NCI-H345 (cell line): ENCODE measurements around the gene FOSL1.

Source experiments
- DNase-seq: peaks from one replicate; lab custom pipeline; 2025; lab: John Stamatoyannopoulos, UW

The FOSL1 gene

DNA sequence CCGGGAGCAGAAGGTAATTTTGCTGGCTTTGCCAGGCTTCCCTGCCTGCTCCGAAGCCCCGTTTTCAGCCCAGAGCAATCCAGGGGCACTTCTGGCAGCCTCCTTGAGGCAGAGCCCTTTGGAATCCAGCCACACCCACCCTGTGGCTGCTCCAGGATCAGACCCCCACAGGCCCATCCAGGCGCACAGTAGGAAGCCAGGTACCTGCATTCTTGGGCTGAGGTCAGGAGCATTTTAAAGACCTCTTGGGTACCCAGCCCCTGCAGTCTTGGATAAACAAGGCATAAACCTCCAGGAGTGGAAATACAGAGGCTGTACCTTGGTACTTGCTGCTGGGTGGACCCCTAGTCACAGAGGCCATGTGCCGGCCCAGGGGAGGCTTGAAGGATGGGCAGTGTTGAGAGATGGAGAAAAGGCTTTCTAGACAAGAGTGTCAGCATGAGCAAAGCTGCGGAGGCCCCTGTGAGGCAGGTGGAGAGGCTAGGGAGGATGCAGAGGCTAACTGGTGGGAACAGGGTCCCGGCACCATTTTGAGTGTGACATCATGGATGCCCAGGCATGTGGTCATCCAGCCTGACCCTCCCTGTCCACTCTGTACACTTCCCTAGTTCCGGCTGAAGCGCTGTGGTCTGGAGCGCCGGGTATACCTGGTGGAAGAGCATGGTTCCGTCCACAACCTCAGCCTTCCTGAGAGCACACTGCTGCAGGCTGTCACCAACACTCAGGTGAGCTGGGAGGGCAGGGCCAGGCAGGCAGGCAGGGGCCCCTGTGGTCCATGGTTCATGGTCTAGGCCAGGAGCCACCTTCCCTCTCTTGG is 36.1 kb downstream of the FOSL1 start:
- DNase-seq = no peak

DNA sequence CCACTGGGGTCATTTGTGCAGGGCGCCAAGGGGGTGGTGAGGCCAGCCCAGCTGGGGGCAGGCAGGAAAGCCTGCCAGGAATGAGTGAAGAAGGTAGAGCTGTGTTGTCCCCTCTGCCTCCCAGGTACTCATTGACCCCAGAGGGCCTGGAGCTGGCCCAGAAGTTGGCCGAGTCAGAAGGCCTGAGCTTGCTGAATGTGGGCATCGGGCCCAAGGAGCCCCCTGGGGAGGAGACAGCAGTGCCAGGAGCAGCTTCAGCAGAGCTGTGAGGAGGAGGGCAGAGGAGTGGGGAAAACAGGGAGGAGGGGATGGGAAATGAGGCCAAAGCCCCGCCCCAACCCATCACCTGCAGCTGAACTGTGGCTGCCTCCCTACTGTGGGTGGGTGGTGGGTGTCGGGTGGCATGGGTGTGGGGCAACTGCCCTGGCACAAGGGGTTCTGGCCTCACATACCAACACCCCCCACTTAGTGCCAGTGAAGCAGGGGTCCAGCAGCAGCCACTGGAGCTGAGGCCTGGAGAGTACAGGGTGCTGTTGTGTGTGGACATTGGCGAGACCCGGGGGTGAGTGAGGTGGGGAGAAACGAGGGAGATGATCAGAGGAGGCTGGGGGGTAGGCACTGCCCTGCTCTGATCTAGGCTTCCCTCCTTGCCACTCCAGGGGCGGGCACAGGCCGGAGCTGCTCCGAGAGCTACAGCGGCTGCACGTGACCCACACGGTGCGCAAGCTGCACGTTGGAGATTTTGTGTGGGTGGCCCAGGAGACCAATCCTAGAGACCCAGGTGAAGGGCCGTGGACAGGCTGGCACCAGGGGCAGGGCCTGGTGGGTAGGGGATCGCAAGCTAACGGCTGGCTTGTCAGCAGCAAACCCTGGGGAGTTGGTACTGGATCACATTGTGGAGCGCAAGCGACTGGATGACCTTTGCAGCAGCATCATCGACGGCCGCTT is 37.0 kb downstream of the FOSL1 start:
- DNase-seq = no peak

DNA sequence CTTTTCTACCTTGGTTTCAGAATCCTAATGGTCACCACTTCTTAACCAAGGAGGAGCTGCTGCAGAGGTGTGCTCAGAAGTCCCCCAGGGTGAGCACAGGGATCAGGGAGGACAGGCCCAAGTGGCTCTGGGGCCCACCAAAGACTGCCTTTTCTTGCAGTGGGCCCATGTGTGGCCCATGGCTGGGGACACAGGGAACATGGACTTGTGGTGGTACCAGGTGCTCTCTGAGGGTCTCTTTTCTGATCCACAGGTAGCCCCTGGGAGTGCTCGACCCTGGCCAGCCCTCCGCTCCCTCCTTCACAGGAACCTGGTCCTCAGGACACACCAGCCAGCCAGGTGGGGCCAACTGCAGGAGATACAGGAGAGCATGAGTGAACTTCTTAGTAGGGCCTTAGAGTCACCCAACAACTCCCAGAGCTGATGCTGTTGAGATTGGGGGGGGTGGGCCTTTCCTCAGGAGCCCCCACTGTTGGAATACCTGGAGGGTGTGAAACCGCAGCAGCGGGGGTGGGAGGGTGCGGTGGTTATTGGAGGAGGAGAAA is 37.9 kb downstream of the FOSL1 start:
- DNase-seq = no peak

DNA sequence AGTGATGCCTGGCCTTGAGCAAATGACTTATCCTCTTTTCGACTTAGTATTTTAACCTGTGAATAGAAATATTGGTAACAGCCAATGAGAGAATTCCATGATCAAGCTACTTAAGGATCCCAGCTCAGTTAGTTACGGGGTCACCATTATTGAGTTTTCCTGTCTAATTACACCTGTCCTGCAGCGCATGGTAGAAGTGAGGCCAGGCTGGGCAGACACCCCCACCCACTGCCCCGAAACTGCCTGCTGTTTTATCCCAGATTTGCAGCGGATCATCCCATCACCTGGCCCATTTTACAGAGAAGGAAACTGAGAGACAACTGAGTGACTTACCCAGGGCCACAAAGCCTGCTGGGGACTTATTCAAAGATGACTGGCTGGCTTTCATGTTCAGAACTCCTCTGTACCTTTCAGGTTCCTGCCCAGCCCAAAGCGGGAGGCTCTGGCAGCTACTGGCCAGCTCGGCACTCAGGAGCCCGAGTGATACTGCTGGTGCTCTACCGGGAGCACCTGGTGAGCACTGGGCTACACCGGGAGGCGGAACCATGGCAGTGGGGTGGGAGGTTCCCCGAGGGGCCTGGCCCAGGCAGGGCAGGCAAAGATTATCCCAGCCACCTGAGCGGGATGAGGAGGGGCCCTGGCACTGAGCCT is 38.5 kb downstream of the FOSL1 start:
- DNase-seq = no peak

DNA sequence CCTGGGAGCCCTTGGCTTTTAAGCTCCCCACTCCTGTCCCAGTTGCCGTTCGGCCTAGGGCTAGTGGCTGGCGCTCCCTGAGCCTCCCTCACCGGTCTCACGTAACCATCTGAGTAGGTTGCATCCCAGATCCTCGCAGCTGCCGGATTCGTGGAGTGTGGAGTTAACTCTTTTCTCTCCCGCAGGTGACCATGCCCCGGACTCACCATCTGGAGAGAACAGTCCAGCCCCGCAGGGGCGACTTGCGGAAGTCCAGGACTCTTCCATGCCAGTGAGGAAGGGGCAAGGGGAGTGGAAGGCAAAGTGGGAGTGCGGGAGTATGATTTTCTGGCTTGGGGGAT is 39.1 kb downstream of the FOSL1 start:
- no peak for DNase-seq

DNA sequence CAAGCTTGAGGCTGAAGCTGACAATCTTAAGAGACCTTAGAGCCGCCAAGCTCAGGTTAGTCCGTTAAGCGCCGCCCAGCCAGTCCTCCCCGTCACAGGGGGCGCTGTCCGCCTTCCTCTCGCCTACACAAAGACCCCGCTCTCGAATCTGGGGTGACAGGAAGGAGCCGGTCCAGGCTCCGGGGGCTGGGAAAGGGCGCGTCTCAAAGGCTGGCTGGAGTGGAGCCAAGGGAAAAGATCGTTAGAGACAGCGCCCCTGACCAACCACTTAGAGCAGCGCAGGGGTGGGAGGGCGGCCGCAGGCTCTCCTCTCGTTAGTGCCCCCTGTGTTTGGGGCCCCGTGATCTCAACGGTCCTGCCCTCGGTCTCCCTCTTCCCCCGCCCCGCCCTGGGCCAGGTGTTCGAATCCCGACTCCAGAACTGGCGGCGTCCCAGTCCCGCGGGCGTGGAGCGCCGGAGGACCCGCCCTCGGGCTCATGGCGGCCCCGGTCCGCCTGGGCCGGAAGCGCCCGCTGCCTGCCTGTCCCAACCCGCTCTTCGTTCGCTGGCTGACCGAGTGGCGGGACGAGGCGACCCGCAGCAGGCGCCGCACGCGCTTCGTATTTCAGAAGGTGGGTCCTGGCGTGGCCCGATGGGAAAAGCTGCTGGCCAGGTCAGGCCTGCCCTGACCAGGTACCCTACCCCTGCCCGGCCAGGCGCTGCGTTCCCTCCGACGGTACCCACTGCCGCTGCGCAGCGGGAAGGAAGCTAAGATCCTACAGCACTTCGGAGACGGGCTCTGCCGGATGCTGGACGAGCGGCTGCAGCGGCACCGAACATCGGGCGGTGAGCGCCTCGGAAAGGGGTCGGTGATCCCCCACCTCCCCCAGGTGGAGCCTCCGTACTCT is 39.7 kb downstream of the FOSL1 start, which contains the start of gene MUS81:
Gene MUS81 (plus strand): TSS at position 156 of the 887 bp plus-strand sequence. CDS start 321 bp downstream, at position 477.
- DNase-seq = peak; percentile 96

DNA sequence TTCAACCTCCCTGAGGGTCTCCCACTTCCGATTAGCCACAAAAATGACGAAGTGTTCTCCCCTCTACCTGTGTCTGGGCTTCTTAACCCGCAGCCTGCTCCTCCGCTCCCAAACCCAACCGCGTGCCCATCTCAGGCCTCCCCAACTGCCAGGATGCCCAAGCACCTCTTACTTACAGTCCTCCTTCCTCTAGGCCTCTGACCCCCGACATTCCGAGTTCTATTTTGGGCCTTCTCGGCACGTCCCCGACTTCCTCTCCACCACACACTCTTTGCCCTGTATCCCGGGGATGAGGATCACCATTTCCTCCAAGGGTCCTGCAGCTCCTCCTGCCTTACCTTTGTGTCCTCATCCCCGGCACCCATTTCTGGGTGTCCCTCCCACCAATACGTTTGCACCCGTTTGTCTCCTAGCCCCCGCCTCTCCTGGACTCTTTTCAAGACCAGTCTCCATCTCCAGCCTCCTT is 40.3 kb downstream of the FOSL1 start:
- DNase-seq = peak; percentile 70

DNA sequence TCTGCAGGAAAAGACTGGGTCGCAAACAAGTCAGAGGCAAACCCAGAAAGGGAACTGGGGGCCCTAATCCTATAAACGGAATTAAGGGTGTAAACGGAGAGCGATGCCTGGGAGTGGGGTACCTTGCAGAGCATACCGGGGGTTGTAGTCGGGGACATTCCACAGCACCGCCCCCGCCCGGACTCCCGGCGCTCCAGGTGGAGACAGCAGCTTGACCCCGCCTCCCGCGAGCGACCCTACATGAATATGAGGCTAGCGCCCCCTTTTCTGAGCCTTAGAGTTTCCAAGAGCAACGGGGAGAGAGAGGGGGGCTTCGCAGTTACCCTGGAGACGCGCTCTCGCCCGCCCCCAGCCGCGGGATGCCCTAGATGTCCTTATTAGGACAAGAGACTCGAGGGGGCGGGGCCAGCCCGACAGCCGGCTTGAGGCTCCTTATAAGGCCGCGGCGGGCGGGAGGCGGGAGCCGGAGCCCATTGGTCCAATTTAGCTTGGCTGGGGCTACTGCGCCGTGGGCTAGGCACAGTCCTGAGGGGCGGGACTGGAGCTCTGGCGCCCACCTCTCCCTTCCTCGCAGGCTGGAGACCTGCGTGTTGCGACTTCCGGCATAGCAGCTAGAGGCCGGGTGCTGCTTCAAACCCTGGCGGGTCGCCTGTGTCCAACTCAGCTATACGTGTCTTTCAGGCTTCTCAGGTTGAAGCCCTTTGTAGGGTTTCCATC is 40.9 kb downstream of the FOSL1 start:
- DNase-seq = peak; percentile 99

DNA sequence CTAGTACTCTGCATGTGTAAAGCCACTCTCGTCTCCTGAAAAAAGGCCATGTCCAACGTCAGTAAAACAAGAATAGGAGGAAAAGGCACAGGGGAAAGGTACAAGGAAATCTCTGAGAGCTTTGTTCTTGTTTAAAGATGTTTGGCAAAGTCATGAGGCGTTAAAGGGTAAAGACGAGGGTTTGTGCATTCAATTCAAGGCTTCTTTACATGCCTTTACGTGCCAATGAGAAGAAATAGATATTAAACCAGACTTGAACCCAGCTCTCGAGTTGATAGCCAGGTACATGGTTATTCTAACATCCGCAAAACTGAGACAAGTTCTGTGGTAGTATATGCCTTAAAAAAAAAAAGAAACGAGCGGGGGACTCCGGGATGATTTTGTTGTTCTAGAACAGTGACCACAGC is 41.5 kb downstream of the FOSL1 start:
- peak; percentile 46 for DNase-seq

DNA sequence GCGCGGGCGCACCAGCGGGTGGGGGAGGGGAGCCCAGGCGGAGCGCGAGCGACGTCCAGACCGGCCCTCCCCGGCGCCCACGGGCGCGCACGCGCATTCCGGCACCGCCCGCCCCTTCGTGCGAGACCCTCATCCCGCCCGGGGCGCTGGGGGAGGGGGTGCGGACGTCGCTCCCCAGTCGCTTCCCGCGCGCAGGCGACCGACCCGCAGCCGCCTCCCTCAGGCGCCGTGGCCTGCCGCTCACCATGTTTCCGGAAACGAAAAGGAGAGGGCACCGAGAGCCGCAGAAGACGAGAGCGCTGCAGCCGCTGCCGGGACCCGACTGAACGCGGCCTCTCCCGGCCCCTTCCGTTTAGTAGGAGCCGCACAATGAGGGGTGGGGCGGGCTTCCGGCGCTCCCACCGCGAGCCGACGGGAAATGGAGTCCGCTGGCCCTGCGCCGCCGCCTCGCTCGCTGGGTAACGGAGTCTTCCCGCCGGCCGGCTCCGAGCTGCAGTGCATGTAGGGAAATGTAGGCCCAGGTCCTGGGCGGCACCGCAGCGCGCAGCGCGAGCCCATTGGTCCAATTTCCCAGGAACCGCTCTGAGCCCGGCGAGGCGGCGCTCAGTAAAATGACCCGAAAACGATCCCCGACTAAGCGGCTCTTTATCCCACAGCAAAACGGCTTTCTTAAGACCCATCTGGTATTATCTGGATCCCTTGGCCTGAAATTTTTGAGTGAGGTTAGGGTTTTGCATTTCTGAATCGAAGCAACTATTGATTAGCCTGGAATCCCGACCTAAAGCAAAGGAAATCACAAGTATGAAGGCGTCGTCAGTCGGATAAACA is 42.1 kb downstream of the FOSL1 start, which contains the start of gene CFL1:
Gene CFL1 (minus strand): TSS at position 328 of the 828 bp plus-strand sequence. CDS start 81 bp downstream, at position 247.
- DNase-seq = peak; percentile 98

DNA sequence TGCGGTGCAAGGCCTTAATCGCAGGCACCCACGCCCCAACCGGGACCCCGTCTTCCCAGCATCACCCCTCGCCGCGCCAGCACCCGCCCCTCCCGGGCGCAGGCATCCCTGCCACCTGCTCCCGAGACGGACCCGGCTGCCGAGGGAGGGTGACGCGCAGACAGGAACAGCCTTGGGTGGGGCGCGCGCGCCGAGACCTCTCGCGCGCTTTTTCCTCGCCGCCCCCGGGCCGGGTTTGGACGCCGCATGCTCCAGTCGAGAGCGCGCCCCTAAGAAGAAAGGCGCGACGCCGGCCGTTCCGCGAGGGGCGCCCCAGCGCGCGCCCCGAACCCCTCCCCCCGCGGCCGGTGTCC is 42.7 kb downstream of the FOSL1 start:
- no peak for DNase-seq

DNA sequence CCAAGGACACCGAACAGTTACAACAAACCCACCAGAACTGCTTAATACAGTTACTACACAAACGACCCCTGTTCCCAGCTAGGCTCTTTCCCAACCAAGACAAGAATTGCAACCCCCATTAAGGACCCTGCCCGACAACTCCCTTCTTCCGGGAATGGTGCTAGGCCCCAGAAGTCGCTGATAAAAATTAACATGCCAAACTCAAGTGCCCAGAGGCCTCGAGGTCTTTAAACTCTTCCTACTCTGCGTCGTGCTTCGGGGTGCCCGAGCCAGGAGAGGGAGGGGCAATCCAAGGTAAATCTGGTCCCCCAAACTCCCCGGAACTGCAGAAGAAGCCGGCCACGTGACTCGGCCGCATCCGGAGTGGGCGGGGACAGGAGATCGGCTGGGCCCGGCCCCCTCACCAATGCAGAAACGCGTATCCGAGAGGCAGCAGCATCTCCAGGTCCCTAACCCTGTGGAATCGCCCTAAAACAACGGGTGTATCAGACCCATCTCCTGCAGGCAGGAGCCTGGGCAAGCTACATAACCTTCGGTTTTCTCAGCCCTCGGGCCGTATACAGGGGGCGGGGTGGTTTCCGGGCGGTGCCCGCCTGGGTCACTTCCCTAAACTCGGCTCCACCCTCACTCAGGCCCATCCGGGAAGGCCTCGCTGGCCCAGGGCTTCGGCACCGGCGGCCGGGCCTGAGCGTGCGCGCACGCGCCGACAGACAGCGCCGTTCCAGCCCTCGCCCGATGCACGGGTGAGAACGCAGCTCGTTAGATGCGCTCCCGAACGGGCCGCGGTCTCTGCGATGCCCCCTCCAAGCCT is 43.3 kb downstream of the FOSL1 start:
- peak; percentile 73 for DNase-seq

DNA sequence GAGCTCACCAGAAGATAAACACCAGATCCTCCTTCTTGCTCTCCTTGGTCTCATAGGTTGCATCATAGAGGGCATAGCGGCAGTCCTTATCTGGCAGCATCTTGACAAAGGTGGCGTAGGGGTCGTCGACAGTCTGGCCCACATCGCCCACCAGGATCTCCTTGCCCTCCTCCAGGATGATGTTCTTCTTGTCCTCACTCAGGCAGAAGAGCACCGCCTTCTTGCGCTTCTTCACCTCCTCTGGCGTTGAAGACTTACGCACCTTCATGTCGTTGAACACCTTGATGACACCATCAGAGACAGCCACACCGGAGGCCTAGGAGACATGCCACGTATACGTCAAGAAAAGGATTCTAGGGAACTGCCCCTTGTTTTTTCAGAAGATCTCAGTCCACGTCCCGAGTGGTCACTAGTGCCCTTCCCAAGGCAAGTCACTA is 44.2 kb downstream of the FOSL1 start:
- no peak for DNase-seq

DNA sequence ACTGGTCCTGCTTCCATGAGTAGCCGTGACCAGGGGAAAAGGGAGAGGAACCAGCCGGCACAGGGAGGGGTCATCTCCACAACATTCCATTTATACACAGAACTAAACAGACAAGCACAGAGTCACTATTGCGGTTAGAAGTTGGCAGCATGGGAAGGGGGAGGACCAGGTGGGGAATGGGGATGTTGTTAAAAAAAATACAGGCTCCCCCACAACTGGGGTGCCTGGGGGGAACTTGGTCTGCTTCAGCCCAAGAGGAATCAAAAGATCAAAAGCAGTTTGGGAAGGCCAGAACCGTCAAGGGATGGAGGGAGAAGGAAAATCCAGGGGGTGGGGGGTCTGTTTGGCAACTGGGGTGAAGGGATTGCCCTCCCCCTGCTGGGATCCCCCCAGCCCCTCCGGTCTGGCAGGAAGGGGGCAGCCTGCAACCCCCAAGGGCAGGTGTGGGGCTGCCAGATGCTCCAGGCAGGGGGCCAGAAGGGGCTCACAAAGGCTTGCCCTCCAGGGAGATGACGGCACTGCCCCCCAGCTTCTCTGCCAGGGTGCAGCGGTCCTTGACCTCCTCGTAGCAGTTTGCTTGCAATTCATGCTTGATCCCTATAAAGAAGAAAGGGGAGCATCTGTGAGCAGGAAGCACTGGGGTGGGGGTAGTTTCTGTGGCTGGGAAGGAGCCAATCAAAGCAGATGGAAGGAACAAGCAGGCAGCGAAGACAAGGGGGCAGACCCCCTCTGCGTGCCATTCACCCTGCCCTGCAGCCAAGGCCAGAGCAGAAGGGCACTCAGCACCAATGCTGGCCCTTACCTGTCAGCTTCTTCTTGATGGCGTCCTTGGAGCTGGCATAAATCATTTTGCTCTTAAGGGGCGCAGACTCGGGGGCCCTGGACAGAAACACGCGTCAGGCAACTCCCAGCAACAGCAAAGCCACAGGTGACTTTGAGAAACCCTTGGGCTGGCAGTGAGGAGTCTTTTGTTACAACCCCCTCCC is 45.0 kb downstream of the FOSL1 start:
- DNase-seq = no peak

DNA sequence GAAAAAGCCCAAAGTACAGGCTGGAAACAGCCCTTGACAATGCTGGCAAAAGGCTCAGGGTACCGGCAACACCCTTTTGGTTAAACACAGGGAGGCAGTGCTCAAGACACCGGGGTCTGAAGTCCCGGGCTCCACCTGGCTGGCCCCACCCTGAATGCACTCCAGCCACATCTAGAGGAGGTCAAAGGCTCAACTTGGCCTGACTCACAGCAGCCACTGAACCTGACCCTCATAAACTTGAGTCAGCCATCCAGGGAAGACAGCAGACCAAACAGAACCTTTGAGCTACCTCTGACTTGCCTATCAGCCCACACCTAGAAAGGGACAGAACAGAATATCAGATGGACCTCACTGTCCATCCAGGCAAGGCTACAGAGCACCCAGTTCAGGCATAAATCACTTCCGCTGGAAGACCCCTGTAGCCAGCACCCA is 46.0 kb downstream of the FOSL1 start:
- DNase-seq = no peak

DNA sequence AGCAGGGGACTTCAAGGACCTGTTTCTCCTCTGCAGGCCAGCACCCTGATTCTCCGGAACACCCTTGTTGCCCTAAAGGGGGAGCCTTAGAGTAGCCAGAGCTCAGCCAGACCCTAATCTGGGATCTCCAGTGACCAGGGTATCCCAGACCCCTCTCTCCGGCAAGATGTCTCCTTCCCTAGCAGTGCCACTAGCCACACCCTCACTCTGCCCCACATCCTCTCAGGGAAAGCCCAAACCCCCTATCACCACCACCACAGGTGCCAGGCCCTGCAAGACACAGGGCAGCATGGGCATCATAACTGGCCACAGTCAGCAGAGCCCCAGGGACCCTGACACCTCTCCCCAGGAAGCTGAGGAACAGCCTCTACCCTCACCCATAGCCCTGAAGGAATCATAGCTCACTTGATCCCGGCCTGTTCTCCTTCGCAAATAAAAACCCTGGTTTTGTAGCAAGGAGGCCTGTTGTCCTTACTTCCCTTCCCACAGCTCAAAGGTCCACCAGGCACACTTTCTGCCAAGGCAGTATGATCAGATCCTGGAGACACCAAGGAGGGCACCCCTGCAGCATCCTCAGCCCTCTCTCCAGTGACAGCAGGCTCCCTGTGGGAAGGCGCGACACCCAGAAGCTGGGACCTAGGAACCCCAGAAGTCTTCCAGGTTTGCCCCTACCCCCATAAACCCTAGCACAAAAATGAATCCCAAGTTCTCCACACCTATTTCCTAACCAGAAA is 46.8 kb downstream of the FOSL1 start:
- DNase-seq = no peak
